GM12801 (cell line): ENCODE results near the gene CFAP251.

Experiments used
- CTCF ChIP-seq: IDR thresholded peaks from one replicate; pipeline ENCODE4 v1.5.1; 2011; ENCODE audit warnings: control low read depth; ENCODE audit not compliant: insufficient read length; ENCODE audit errors: extremely low read depth

The CFAP251 gene

GRCh38 chr12:121980191-121980891 lies 61.9 kb downstream of the CFAP251 start:
- no peak for TF ChIP-seq CTCF

- no peak for TF ChIP-seq CTCF
These were observed 62.5 kb downstream of the CFAP251 start for GRCh38 chr12:121980892-121981272.

GRCh38 chr12:121981456-121981855 lies 63.1 kb downstream of the CFAP251 start:
- no peak for TF ChIP-seq CTCF

- TF ChIP-seq CTCF: no peak
These were observed 64.6 kb downstream of the CFAP251 start for GRCh38 chr12:121982950-121983349.

GRCh38 chr12:121983536-121984210 lies 65.3 kb downstream of the CFAP251 start:
- TF ChIP-seq CTCF: no peak

GRCh38 chr12:121986489-121987245 lies 68.3 kb downstream of the CFAP251 start:
- no peak for TF ChIP-seq CTCF

- TF ChIP-seq CTCF: no peak
These were observed 71.1 kb downstream of the CFAP251 start for GRCh38 chr12:121989276-121990113.
